ENCODE results near the gene TUBA3E.
"Not testable (repeated sequence)": the region's sequence is repeated elsewhere in the genome, so short reads cannot be mapped to it uniquely, and the experiment has no call there.

The TUBA3E gene

GRCh38 chr2:130142396-130143265 lies 55.6 kb downstream of the TUBA3E start:
- DNase-seq, result not testable (repeated sequence)
